Common myeloid progenitor, CD34-positive (primary cell): ENCODE results near the gene ZNF134.

ENCODE experiments used
- CTCF ChIA-PET: fragments of 350-600 bp; sonication (Branson Sonifier 250); formaldehyde crosslinking; loops from one replicate; lab custom pipeline; 2021; ENCODE audit warnings: antibody characterized with exemption; lab: Charles Lee
- POLR2A ChIA-PET: fragments of 350-600 bp; sonication (Branson Sonifier 250); formaldehyde crosslinking; loops from one replicate; lab custom pipeline; 2021; ENCODE audit warnings: antibody characterized with exemption; lab: Charles Lee
- DNase-seq, 3 donors: peaks; one replicate each; pipeline versions ENCODE4 v3.0.0 to v3.0.0-alpha.2; 2013
- H3K27ac ChIP-seq, 2 experiments: 1 replicate in 1 of 2; 2 replicates in 1 of 2; pipeline ENCODE4 v1.7.0; 2013; ENCODE audit warnings: inconsistent platforms in 2 of 2, low read length in 2 of 2, mild to moderate bottlenecking in 2 of 2, low read depth in 1 of 2, moderate library complexity in 1 of 2; ENCODE audit not compliant: severe bottlenecking in 2 of 2, insufficient read depth in 1 of 2, poor library complexity in 1 of 2
- H3K27me3 ChIP-seq, 5 experiments: replicated peaks in 2 of 5; 1 replicate in 3 of 5; 2 replicates in 2 of 5; pipeline versions ENCODE4 v1.6.1 to v1.7.0; 2013; ENCODE audit warnings: low read length in 4 of 5, mild to moderate bottlenecking in 2 of 5, moderate library complexity in 2 of 5, inconsistent platforms in 1 of 5; ENCODE audit not compliant: insufficient read depth in 5 of 5, control insufficient read depth in 4 of 5
- H3K36me3 ChIP-seq, 4 experiments: 1 replicate in 2 of 4; 2 replicates in 2 of 4; pipeline versions ENCODE4 v1.6.1 to v1.7.0; 2013; ENCODE audit warnings: low read length in 3 of 4, control low read depth in 1 of 4, mild to moderate bottlenecking in 1 of 4; ENCODE audit not compliant: control insufficient read depth in 4 of 4, insufficient read depth in 4 of 4
- H3K4me1 ChIP-seq, 4 experiments: 1 replicate in 3 of 4; 2 replicates in 1 of 4; pipeline versions ENCODE4 v1.6.1 to v1.7.1; 2013; ENCODE audit warnings: low read length in 3 of 4, mild to moderate bottlenecking in 3 of 4, control low read depth in 1 of 4, inconsistent platforms in 1 of 4, moderate library complexity in 1 of 4; ENCODE audit not compliant: control insufficient read depth in 4 of 4, insufficient read depth in 4 of 4; ENCODE audit errors: control extremely low read depth in 1 of 4
- H3K4me3 ChIP-seq, 7 experiments: 1 replicate in 4 of 7; 2 replicates in 3 of 7; pipeline versions ENCODE4 v1.5.1 to v1.7.0; 2013; ENCODE audit warnings: mild to moderate bottlenecking in 7 of 7, low read length in 6 of 7, moderate library complexity in 6 of 7, inconsistent platforms in 2 of 7, low read depth in 2 of 7, control low read depth in 1 of 7; ENCODE audit not compliant: insufficient read depth in 4 of 7, control insufficient read depth in 1 of 7; ENCODE audit errors: extremely low read depth in 1 of 7
- H3K9me3 ChIP-seq, 5 experiments: 1 replicate in 4 of 5; 2 replicates in 1 of 5; pipeline versions ENCODE4 v1.6.1 to v1.7.1; 2013; ENCODE audit warnings: low read length in 4 of 5, mild to moderate bottlenecking in 2 of 5, inconsistent platforms in 1 of 5, low read depth in 1 of 5, moderate library complexity in 1 of 5; ENCODE audit not compliant: control insufficient read depth in 4 of 5, insufficient read depth in 2 of 5; ENCODE audit errors: control extremely low read depth in 1 of 5
- WGBS: methylation state at CpG from one replicate; pipeline ENCODE4 v1.1.5; 2013; ENCODE audit not compliant: insufficient coverage; 5-methylcytosine and 5-hydroxymethylcytosine counted together

ZNF134 gene

DNA sequence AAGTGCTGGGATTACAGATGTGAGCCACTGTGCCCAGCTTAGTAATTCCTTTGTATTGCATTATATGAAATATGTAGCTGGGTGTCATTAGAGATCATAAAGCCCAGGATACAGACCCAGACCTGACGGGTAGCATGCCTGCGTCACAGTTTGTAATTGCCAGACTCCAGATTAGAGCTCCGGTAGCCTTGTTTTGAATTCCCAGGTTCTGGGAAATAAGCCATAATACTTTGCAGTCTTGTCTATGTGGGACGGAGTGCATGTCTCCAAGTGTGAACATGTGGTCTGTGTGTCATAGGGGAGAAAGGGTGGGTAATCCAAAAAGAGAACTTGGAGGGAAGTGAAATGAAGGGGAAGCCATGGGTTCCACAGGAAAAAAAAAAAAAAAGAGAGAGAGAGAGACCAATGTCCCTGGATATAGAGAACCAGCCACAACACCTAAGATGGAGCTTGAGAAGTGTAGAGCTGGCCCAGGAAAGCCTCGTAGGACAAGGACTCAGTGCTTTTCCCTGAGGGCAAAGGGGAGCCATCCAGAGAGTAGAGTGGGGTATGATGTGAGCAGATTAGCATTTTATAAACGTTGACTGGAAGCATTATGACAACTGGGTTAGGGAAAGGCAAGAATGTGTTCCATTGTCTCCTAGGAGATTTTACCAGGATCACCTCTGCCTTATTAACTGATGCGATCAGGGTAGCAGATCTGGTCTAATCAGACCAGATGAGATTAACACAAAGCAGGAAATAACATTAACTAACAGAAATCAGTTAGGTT lies 57.3 kb downstream of the ZNF134 start:
- Histone ChIP-seq H3K4me3 (no peak overlapping the region), H3K36me3 (no peaks in the 10 kb centered on the region), H3K27me3 (peaks cover 0 to 4% (median 3%) of the 10 kb centered on the region in 5 experiments), H3K27ac (no peak overlapping the region), H3K9me3 (no peaks in the 10 kb centered on the region), H3K4me1 (no peaks in the 10 kb centered on the region)
- 81% methylated on average over 6 of the region's 7 CpGs for WGBS
- ChIA-PET POLR2A (no interaction called here), CTCF (interaction anchor here (0.6 to 1.9 kb wide), 4 partner anchors 9 to 513 kb away, joined by 3 to 4 read pairs (median 3); no protein-coding TSS in a partner anchor)
- no peak for DNase-seq

DNA sequence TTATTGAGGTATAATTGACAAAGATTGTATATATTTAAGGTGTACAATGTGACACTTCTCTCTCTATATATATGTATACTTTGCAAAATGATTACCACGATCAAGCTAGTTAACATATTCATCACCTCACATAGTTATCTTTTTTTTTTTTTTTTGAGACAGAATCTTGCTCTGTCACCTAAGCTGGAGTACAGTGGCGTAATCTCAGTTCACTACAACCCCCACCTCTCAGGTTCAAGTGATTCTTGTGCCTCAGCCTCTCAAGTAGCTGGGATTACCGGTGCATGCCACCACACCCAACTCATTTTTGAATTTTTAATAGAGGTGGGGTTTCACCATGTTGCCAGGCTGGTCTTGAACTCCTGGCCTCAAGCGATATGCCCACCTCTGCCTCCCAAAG lies 58.4 kb downstream of the ZNF134 start:
- no peak for DNase-seq
- WGBS: no CpG with 5 or more reads among the region's 4 CpGs
- no peak overlapping the region for H3K27ac ChIP-seq
- no peak overlapping the region for H3K4me3 ChIP-seq
- H3K4me1 ChIP-seq: no peaks in the 10 kb centered on the region
- POLR2A ChIA-PET: no interaction called here
- peaks cover 0 to 3% (median 1%) of the 10 kb centered on the region in 5 experiments for H3K27me3 ChIP-seq
- no peaks in the 10 kb centered on the region for H3K9me3 ChIP-seq
- no peaks in the 10 kb centered on the region for H3K36me3 ChIP-seq
- CTCF ChIA-PET: interaction anchor here (0.6 kb wide), 1 partner anchor 8 kb away, joined by 3 read pairs; no protein-coding TSS in a partner anchor
